Ovary (tissue), 9 donors: ENCODE data around the gene OR10A5. TPM values are rescaled to one million over a fixed set of nuclear protein-coding genes. Genes with fewer than 3 reads are reported as not detected.

Experiments
- DNase-seq, 5 donors: peaks; one replicate each; pipeline ENCODE4 v3.0.0-alpha.2; 2019 to 2020
- H3K27ac ChIP-seq, 2 donors: fragments of 200-600 bp; one replicate each; pipeline versions ENCODE4 v1.5.1 to v1.8.0; 2019 to 2022
- H3K27me3 ChIP-seq: fragments of 200-600 bp; one replicate; pipeline ENCODE4 v1.8.0; 2022
- H3K36me3 ChIP-seq: fragments of 200-600 bp; sonication (generic); one replicate; pipeline ENCODE4 v1.5.1; 2019
- H3K4me1 ChIP-seq: one replicate; pipeline ENCODE4 v1.8.1; 2013; ENCODE audit warnings: mild to moderate bottlenecking, moderate library complexity; ENCODE audit not compliant: insufficient read depth
- H3K4me3 ChIP-seq: fragments of 200-600 bp; sonication (generic); one replicate; pipeline ENCODE4 v1.5.1; 2017
- H3K9me3 ChIP-seq, 2 donors: fragments of 200-600 bp in 1 of 2; sonication (generic) in 1 of 2; one replicate each; pipeline versions ENCODE4 v1.5.1 to v1.8.1; 2013 to 2019; ENCODE audit warnings: mild to moderate bottlenecking in 1 of 2, moderate library complexity in 1 of 2
- CTCF ChIP-seq, 3 donors: fragments of 450-650 bp in 2 of 3; fragments of 200-600 bp in 1 of 3; IDR thresholded peaks; one replicate each; pipeline versions ENCODE4 v1.5.1 to v1.8.0; 2016 to 2022; ENCODE audit warnings: antibody characterized with exemption in 3 of 3, mild to moderate bottlenecking in 1 of 3
- EP300 ChIP-seq: sonication (generic); formaldehyde crosslinking; IDR thresholded peaks from one replicate; pipeline ENCODE4 v1.6.1; 2017; ENCODE audit warnings: antibody characterized with exemption
- POLR2A ChIP-seq: fragments of 450-650 bp; IDR thresholded peaks from one replicate; pipeline ENCODE4 v1.6.1; 2017; ENCODE audit warnings: antibody characterized with exemption, mild to moderate bottlenecking, moderate library complexity
- WGBS, 3 donors: extraction: QIAGEN DNeasy Blood & Tissue Kit in 1 of 3; methylation state at CpG; one replicate each; pipeline versions ENCODE4 v1.1.5 to v1.1.7; 2013 to 2017; 5-methylcytosine and 5-hydroxymethylcytosine counted together
- intact Hi-C, 4 donors: fragments of 100-400 bp; cut with DNase I; formaldehyde crosslinking; loops; one replicate each; pipeline versions ENCODE4 v1.11.0 to v1.15.1; 2022 to 2023
- polyA plus RNA-seq, 2 donors: library from polyadenylated mRNA; stranded (reverse); fragments of 200-250 nt in 1 of 2; fragments of 350-450 nt in 1 of 2; fragmentation: Illumina TruSeq in 1 of 2; extraction: RNeasy Lipid Tissue Mini Kit (QIAGEN cat#74804) in 1 of 2; gene quantifications; one replicate each; pipeline ENCODE4 v1.2.3, GENCODE V29; 2013 to 2014
- total RNA-seq, 7 donors: library from RNA; depleted of rRNA in 2 of 7; stranded (reverse); fragments of >200 nt in 2 of 7; fragmentation: NEBNext Ultra II Directional in 3 of 7; extraction: Animal tissue kit (Norgen Biotek cat#: 25700) in 3 of 7; gene quantifications; one replicate each; pipeline versions ENCODE4 v1.1.0 to v1.2.4, GENCODE V29; 2016 to 2023
- donor health status: DM: no; HTN: no; CAD: no; lungs with moderate emphysema.
- donor health status: DM: no; HTN: no; CAD: no.
- donor health status: Bipolar disorder and iron deficiency.
- donor health status: DM: yes; HTN: yes; CAD: no.
- donor health status: DM: no; HTN: no; CAD: no.
- donor health status: DM: yes; HTN: yes; CAD: no.

OR10A5 gene
- total and polyA plus RNA-seq, 9 donors = not detected

GRCh38 chr11:6889835-6890234 lies 44.4 kb downstream of the OR10A5 start:
- Histone ChIP-seq H3K9me3 (no peaks in the 10 kb centered on the region), H3K27me3 (no peaks in the 10 kb centered on the region), H3K4me3 (no peak overlapping the region), H3K4me1 (no peaks in the 10 kb centered on the region), H3K36me3 (no peaks in the 10 kb centered on the region), H3K27ac (no peak overlapping the region)
- no peak for DNase-seq
- 82 to 94% (median 92%) methylated on average over 1 of the region's 1 CpG for WGBS, 3 donors
- no peak for TF ChIP-seq POLR2A
- TF ChIP-seq EP300 = no peak
- no peak for TF ChIP-seq CTCF (IDR thresholded peaks at IDR 0.05)
- intact Hi-C loops = no loop called here

GRCh38 chr11:6892400-6892799 lies 46.9 kb downstream of the OR10A5 start, which contains the start of gene OR2D2:
OR2D2 (minus strand) TSS chr11:6892500; CDS start chr11:6892500, 0 bp downstream.
- no peaks in the 10 kb centered on the region for H3K27me3 ChIP-seq
- no peaks in the 10 kb centered on the region for H3K9me3 ChIP-seq
- H3K36me3 ChIP-seq = no peaks in the 10 kb centered on the region
- H3K4me3 ChIP-seq = no peak within 1 kb of the TSS
- no peak for DNase-seq
- no peak for TF ChIP-seq CTCF (IDR thresholded peaks at IDR 0.05)
- no peak for TF ChIP-seq POLR2A
- TF ChIP-seq EP300 = no peak
- no peak within 1 kb of the TSS for H3K27ac ChIP-seq
- WGBS, 3 donors = 70 to 86% (median 83%) methylated on average over 2 of the region's 2 CpGs
- intact Hi-C loops = no loop called here
- H3K4me1 ChIP-seq = no peaks in the 10 kb centered on the region

GRCh38 chr11:6894097-6894496 lies 48.6 kb downstream of the OR10A5 start:
- no peaks in the 10 kb centered on the region for H3K9me3 ChIP-seq
- intact Hi-C loops = no loop called here
- no peaks in the 10 kb centered on the region for H3K4me1 ChIP-seq
- no peak for DNase-seq
- H3K27me3 ChIP-seq = no peaks in the 10 kb centered on the region
- H3K36me3 ChIP-seq = no peaks in the 10 kb centered on the region
- no peak for TF ChIP-seq POLR2A
- TF ChIP-seq CTCF (IDR thresholded peaks at IDR 0.05) = no peak
- TF ChIP-seq EP300 = no peak
- H3K4me3 ChIP-seq = no peak overlapping the region
- H3K27ac ChIP-seq = no peak overlapping the region

DNA sequence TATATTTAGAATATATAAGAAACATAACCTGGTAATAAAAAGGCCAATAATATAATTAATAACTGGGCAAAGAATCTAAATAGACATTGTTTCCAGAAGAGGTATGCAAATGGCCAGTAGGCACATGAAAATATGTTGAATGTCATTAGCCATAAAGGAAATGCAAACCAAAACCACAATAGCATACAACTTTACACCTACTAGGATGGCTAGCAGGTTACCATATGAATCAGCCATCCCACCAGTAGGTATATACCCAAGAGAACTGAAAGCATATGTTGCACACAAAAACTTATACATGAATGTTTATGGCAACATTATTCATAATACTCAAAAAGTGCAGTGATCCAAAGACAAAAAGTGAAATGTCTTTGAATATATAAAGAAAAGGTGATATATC lies 49.5 kb downstream of the OR10A5 start:
- no peaks in the 10 kb centered on the region for H3K4me1 ChIP-seq
- intact Hi-C loops = no loop called here
- TF ChIP-seq EP300 (no peak), CTCF (IDR thresholded peaks at IDR 0.05) (no peak), POLR2A (no peak)
- H3K9me3 ChIP-seq = no peaks in the 10 kb centered on the region
- H3K36me3 ChIP-seq = no peaks in the 10 kb centered on the region
- H3K27ac ChIP-seq = no peak overlapping the region
- no peak overlapping the region for H3K4me3 ChIP-seq
- no peak for DNase-seq
- H3K27me3 ChIP-seq = no peaks in the 10 kb centered on the region

Other genes with a start within 250 kb of the OR10A5 start
- 10 to 100 TPM in 5 of 7 donors, 1 to 10 TPM in 2; 8.2 to 25.5 (median 17.1) TPM for gene RRP8, start 242.1 kb upstream of the OR10A5 start, total RNA-seq
- 10 to 100 TPM; 13.4 to 32.7 TPM for gene RRP8, start 242.1 kb upstream of the OR10A5 start, polyA plus RNA-seq
- 100 to 1,000 TPM in 5 of 7 donors, 10 to 100 TPM in 2; 79.8 to 222 (median 140) TPM for gene ILK, start 241.9 kb upstream of the OR10A5 start, total RNA-seq
- 100 to 1,000 TPM; 126 to 337 TPM for gene ILK, start 241.9 kb upstream of the OR10A5 start, polyA plus RNA-seq
- 100 to 1,000 TPM in 2 of 7 donors, 10 to 100 TPM in 5; 45.1 to 109 (median 76.8) TPM for gene TAF10, start 233.5 kb upstream of the OR10A5 start, total RNA-seq
- gene TAF10, start 233.5 kb upstream of the OR10A5 start, polyA plus RNA-seq = 100 to 1,000 TPM in 1 of 2 donors, 10 to 100 TPM in 1; 40.0 to 183 TPM
- gene TPP1, start 226.3 kb upstream of the OR10A5 start, total RNA-seq = 10 to 100 TPM; 21.0 to 71.8 (median 58.2) TPM
- 100 to 1,000 TPM in 1 of 2 donors, 10 to 100 TPM in 1; 40.5 to 360 TPM for gene TPP1, start 226.3 kb upstream of the OR10A5 start, polyA plus RNA-seq
- 10 to 100 TPM; 14.8 to 36.8 (median 23.0) TPM for gene DCHS1, start 189.9 kb upstream of the OR10A5 start, total RNA-seq
- 10 to 100 TPM in 1 of 2 donors, 1 to 10 TPM in 1; 5.2 to 20.2 TPM for gene DCHS1, start 189.9 kb upstream of the OR10A5 start, polyA plus RNA-seq
- gene MRPL17, start 162.3 kb upstream of the OR10A5 start, total RNA-seq = 10 to 100 TPM; 23.0 to 37.9 (median 30.7) TPM
- gene MRPL17, start 162.3 kb upstream of the OR10A5 start, polyA plus RNA-seq = 10 to 100 TPM; 28.2 to 30.1 TPM
- gene OR2AG2, start 73.7 kb upstream of the OR10A5 start, total RNA-seq = under 1 TPM in 4 of 7 donors, not detected in 3; under 0.01 to 0.17 (median 0.05) TPM
- under 1 TPM in 1 of 2 donors, not detected in 1; 0.03 TPM for gene OR2AG2, start 73.7 kb upstream of the OR10A5 start, polyA plus RNA-seq
- gene OR2AG1, start 62.7 kb upstream of the OR10A5 start, total RNA-seq = not detected
- gene OR2AG1, start 62.7 kb upstream of the OR10A5 start, polyA plus RNA-seq = not detected
- under 1 TPM in 5 of 7 donors, not detected in 2; 0.17 to 0.46 (median 0.20) TPM for gene OR6A2, start 46.0 kb upstream of the OR10A5 start, total RNA-seq
- not detected for gene OR6A2, start 46.0 kb upstream of the OR10A5 start, polyA plus RNA-seq
- not detected for gene OR10A2, start 17.4 kb downstream of the OR10A5 start, total RNA-seq
- gene OR10A2, start 17.4 kb downstream of the OR10A5 start, polyA plus RNA-seq = not detected
- not detected for gene OR10A4, start 30.9 kb downstream of the OR10A5 start, total RNA-seq
- not detected for gene OR10A4, start 30.9 kb downstream of the OR10A5 start, polyA plus RNA-seq
- under 1 TPM in 2 of 7 donors, not detected in 5; 0.22 to 0.92 TPM for gene OR2D2, start 46.8 kb downstream of the OR10A5 start, total RNA-seq
- gene OR2D2, start 46.8 kb downstream of the OR10A5 start, polyA plus RNA-seq = not detected
- not detected for gene OR2D3, start 75.3 kb downstream of the OR10A5 start, total RNA-seq
- not detected for gene OR2D3, start 75.3 kb downstream of the OR10A5 start, polyA plus RNA-seq
- gene ZNF215, start 80.7 kb downstream of the OR10A5 start, total RNA-seq = 1 to 10 TPM in 5 of 7 donors, under 1 TPM in 2; 0.57 to 1.9 (median 1.1) TPM
- 1 to 10 TPM in 1 of 2 donors, under 1 TPM in 1; 0.42 to 1.6 TPM for gene ZNF215, start 80.7 kb downstream of the OR10A5 start, polyA plus RNA-seq
- gene ZNF214, start 174.7 kb downstream of the OR10A5 start, total RNA-seq = 1 to 10 TPM; 3.7 to 6.8 (median 6.5) TPM
- 1 to 10 TPM; 3.2 to 3.5 TPM for gene ZNF214, start 174.7 kb downstream of the OR10A5 start, polyA plus RNA-seq
- gene NLRP14, start 174.8 kb downstream of the OR10A5 start, total RNA-seq = under 1 TPM in 6 of 7 donors, not detected in 1; 0.10 to 0.33 (median 0.19) TPM
- under 1 TPM; 0.08 to 0.15 TPM for gene NLRP14, start 174.8 kb downstream of the OR10A5 start, polyA plus RNA-seq
- gene RBMXL2, start 243.3 kb downstream of the OR10A5 start, total RNA-seq = not detected
- not detected for gene RBMXL2, start 243.3 kb downstream of the OR10A5 start, polyA plus RNA-seq